Measurements from ENCODE around the gene HECW1.

HECW1 gene

GRCh38 chr7:43372676-43373355, 260.4 kb downstream of the HECW1 start:
- no peak for DNase-seq (ENCODE audit: low read depth)

- no peak for DNase-seq (ENCODE audit: low read depth)
Observed at GRCh38 chr7:43377196-43377960, 264.9 kb downstream of the HECW1 start.

- no peak for DNase-seq (ENCODE audit: low read depth)
Observed at GRCh38 chr7:43379210-43379609, 266.8 kb downstream of the HECW1 start.

- no peak for DNase-seq (ENCODE audit: low read depth)
Observed at GRCh38 chr7:43384616-43385308, 272.3 kb downstream of the HECW1 start.

- no peak for DNase-seq (ENCODE audit: low read depth)
Observed at GRCh38 chr7:43385309-43385680, 272.8 kb downstream of the HECW1 start.

GRCh38 chr7:43385856-43386255, 273.4 kb downstream of the HECW1 start:
- DNase-seq (ENCODE audit: low read depth), result no peak

GRCh38 chr7:43387932-43388331, 275.5 kb downstream of the HECW1 start:
- no peak for DNase-seq (ENCODE audit: low read depth)

GRCh38 chr7:43390576-43390975, 278.1 kb downstream of the HECW1 start:
- DNase-seq (ENCODE audit: low read depth), result no peak

- DNase-seq (ENCODE audit: low read depth), result no peak
Observed at GRCh38 chr7:43391518-43391917, 279.1 kb downstream of the HECW1 start.

- DNase-seq (ENCODE audit: low read depth), result no peak
Observed at GRCh38 chr7:43392638-43393330, 280.3 kb downstream of the HECW1 start.

GRCh38 chr7:43394441-43395130, 282.1 kb downstream of the HECW1 start:
- DNase-seq (ENCODE audit: low read depth), result no peak

- DNase-seq (ENCODE audit: low read depth), result no peak
Observed at GRCh38 chr7:43395351-43395750, 282.9 kb downstream of the HECW1 start.

GRCh38 chr7:43396187-43396740, 283.8 kb downstream of the HECW1 start:
- DNase-seq (ENCODE audit: low read depth), result no peak

GRCh38 chr7:43398831-43399230, 286.4 kb downstream of the HECW1 start:
- DNase-seq (ENCODE audit: low read depth), result no peak

GRCh38 chr7:43405948-43406347, 293.5 kb downstream of the HECW1 start:
- DNase-seq (ENCODE audit: low read depth), result no peak

- no peak for DNase-seq (ENCODE audit: low read depth)
Observed at GRCh38 chr7:43406961-43407360, 294.5 kb downstream of the HECW1 start.

- no peak for DNase-seq (ENCODE audit: low read depth)
Observed at GRCh38 chr7:43408981-43409380, 296.5 kb downstream of the HECW1 start.

- DNase-seq (ENCODE audit: low read depth), result no peak
Observed at GRCh38 chr7:43417455-43417854, 305.0 kb downstream of the HECW1 start.

- no peak for DNase-seq (ENCODE audit: low read depth)
Observed at GRCh38 chr7:43430411-43430810, 318.0 kb downstream of the HECW1 start.

- DNase-seq (ENCODE audit: low read depth), result no peak
Observed at GRCh38 chr7:43431020-43431595, 318.7 kb downstream of the HECW1 start.

- no peak for DNase-seq (ENCODE audit: low read depth)
Observed at GRCh38 chr7:43433639-43434038, 321.2 kb downstream of the HECW1 start.
